ENCODE results near the gene OR51B4.

DNA sequence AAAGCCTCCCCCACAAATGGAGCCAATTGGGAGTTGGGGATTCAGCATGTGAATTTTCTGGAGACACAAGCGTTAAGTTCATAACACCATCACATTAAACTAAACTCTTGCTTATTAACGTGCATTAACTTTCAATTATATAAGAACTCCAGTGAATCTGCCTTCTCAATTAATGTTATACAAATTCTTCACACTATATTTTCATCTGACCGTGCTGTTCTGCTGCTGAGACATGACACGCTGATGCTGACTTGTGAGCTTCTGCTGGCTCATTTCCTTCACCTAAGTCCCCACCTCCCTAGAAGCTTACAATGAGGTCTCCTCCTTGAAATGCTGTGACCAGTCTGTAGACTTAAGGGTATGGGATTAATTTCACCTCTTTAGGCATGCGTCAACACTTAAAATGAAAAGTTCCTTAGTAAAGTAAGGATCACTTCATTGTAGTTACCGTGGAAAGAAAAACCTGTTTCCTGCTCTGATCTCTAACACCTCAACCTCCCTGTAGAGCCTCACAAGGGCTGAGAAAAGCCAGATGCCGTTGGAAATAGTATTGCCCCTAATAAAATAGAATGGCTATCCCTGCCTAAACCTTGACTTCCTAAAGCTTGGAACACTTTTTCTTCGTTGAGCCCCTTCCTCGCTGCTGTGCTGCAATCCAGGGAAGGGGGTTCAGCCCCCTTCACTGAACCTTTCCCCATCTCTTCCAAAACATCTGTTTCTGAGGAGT, 49.4 kb downstream of the OR51B4 start:
- TF ChIP-seq, protein P1, sequence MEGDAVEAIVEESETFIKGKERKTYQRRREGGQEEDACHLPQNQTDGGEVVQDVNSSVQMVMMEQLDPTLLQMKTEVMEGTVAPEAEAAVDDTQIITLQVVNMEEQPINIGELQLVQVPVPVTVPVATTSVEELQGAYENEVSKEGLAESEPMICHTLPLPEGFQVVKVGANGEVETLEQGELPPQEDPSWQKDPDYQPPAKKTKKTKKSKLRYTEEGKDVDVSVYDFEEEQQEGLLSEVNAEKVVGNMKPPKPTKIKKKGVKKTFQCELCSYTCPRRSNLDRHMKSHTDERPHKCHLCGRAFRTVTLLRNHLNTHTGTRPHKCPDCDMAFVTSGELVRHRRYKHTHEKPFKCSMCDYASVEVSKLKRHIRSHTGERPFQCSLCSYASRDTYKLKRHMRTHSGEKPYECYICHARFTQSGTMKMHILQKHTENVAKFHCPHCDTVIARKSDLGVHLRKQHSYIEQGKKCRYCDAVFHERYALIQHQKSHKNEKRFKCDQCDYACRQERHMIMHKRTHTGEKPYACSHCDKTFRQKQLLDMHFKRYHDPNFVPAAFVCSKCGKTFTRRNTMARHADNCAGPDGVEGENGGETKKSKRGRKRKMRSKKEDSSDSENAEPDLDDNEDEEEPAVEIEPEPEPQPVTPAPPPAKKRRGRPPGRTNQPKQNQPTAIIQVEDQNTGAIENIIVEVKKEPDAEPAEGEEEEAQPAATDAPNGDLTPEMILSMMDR (IDR thresholded peaks at IDR 0.05) = no peak
- TF ChIP-seq POLR2AphosphoS5 (IDR thresholded peaks at IDR 0.05) (no peak), EP300 (IDR thresholded peaks at IDR 0.05) (no peak), POLR2A (IDR thresholded peaks at IDR 0.05; ENCODE audit: low read depth) (no peak)
